Measurements from ENCODE around the gene SAYSD1.
"Not testable (repeated sequence)": the region's sequence is repeated elsewhere in the genome, so short reads cannot be mapped to it uniquely, and the experiment has no call there.

The SAYSD1 gene

DNA sequence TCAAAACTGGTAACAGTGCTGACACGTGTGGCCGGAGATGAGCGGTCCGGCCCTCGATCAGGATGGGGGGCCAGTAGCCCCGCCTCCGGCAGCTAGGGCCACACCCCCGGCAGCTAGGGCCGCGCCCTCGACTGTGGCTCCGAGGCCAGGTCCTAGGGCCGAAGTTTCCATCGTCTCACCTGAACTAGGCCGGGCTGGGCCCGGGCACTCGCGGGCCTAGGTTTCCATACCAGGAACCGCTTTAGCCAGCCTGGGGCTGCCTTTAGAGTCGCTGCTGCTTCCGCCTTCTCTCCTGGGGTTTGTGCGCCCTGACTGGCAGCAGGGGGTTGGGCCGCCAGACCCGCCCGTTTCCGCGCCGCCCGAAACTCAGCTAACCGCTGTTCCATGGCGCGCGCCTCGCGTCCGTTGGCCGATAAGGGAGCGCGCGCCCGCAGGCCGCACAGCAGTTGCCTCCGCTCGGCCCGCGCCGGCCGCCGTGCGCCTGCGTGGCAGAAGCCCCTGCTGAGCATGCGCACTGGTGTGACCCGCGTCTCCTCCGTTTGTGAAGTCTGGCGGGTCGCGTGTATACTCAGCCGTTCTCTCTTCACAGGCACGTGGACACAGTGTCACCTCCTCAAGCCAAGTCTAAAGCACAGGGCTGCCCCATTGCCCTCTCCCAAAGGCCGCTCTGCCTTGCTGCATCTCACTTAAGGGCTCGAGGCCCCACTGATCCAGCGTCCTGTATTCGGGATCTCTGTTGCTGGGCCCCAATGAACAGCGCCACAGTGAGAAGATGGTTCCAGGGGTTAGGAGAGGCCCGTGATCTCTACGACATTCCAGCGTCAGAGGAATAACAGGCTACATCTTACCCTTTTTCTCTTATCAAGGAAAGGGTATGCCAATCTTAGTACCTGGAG is at the start of gene SAYSD1:
SAYSD1 (minus strand) TSS at position 483 of the 896 bp plus-strand sequence; CDS start at position 386, 97 bp downstream.
- peak; percentile 87 to 92 for DNase-seq (ENCODE audit: low read depth in 1 of 2, low spot score in 1 of 2)

GRCh38 chr6:39157511-39157910 is 42.5 kb upstream of the SAYSD1 start:
- DNase-seq (ENCODE audit: low read depth in 1 of 2, low spot score in 1 of 2), result no peak

GRCh38 chr6:39156801-39157200 is 41.8 kb upstream of the SAYSD1 start:
- no peak for DNase-seq (ENCODE audit: low read depth in 1 of 2, low spot score in 1 of 2)

DNA sequence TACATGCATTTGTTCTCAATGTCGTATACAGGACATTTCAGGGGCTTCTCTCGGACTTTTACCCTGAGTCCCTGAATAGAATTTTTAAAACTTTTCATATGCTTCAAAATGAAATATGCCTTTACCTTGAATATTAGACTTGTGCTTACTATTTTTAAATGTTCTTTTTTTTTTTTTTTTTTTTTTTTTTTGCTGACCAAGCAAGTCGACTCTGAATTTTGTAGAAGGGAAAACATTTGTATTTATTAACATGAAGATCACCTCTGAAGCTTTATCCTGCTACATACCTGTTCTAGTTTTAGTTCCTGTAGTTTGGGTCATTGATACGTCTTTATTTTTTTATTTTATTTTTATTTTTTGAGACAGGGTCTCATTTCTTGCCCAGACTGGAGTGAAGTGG is 39.7 kb upstream of the SAYSD1 start:
- no peak for DNase-seq (ENCODE audit: low read depth in 1 of 2, low spot score in 1 of 2)

GRCh38 chr6:39153766-39154397 is 38.9 kb upstream of the SAYSD1 start:
- peak in 1 of 2 donors; percentile 15 for DNase-seq (ENCODE audit: low read depth in 1 of 2, low spot score in 1 of 2)

DNA sequence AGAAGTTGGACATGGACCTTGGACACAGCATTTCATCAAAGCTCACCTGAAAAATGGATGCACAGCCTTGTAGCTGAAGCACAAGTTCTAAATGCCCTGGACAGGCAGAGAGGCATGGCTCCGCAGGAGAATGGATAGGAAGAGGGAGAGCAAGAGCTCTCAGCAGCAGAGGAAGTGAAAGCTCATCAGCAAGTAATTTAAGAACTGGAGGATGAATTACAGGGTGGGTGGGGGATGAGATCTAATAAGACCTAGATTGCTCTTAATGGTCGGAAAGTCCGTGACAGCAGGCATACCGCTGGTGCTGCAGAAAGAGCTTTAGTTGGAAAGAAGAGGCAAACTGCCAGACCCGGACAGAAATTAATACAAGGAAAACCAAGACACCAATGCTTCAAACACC is 37.3 kb upstream of the SAYSD1 start:
- DNase-seq (ENCODE audit: low read depth in 1 of 2, low spot score in 1 of 2), result no peak

DNA sequence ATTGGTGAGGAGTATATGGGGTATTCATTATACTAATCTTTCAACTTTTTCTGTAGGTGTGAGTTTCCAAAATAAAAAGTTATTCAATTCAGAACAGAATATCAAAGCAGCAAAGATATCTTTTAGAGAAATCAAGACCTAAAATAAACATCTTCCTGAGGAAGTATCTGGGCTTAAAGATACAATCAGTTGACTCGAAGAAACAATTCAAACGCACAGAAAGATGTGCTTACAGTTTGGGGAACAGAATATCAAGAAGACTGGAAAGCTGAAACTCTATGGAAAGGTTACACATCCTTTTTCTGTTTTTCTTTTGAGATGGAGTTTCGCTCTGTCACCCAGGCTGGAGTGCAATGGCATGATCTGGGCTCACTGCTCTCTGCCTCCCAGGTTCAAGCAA is 36.2 kb upstream of the SAYSD1 start:
- no peak for DNase-seq (ENCODE audit: low read depth in 1 of 2, low spot score in 1 of 2)

GRCh38 chr6:39144481-39145173 is 29.6 kb upstream of the SAYSD1 start:
- no peak for DNase-seq (ENCODE audit: low read depth in 1 of 2, low spot score in 1 of 2)

- no peak for DNase-seq (ENCODE audit: low read depth in 1 of 2, low spot score in 1 of 2)
These were observed 28.4 kb upstream of the SAYSD1 start for GRCh38 chr6:39143238-39143930.

DNA sequence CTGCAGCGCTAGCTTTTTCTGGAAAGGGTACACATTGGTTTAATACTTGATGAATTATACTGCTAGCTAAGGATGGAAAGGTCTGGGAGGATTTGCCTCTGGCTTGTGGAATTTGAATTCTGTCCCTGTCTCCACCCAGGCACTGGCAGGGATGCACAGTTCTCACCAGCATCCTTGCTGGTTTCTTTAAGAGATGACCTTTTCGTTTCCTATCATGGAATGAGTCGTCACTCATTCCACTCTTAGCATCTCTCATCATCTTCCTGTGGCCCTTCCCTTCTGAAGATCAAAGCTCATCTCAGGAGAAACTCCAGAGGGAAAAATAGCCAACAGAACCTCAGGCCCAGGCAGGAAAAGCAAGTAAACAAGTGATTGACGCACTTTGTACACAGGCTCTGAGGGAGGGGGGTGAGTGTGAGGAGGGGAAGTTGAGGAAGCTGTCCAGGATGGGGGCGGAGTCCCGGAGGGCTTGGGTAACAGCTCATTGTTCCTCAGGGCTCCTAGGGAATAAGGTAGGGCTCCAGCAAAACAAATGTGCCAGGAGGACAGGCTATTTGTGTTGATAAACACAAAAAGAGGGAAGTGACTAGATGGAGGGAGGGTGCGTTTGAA is 25.7 kb upstream of the SAYSD1 start:
- DNase-seq (ENCODE audit: low read depth in 1 of 2, low spot score in 1 of 2), result no peak

- no peak for DNase-seq (ENCODE audit: low read depth in 1 of 2, low spot score in 1 of 2)
These were observed 22.3 kb upstream of the SAYSD1 start for GRCh38 chr6:39137245-39137644.

- DNase-seq (ENCODE audit: low read depth in 1 of 2, low spot score in 1 of 2), result not testable (repeated sequence)
These were observed 21.2 kb upstream of the SAYSD1 start for GRCh38 chr6:39136207-39136606.

GRCh38 chr6:39134761-39135160 is 19.8 kb upstream of the SAYSD1 start:
- DNase-seq (ENCODE audit: low read depth in 1 of 2, low spot score in 1 of 2), result not testable (repeated sequence)

GRCh38 chr6:39130691-39131090 is 15.7 kb upstream of the SAYSD1 start:
- no peak for DNase-seq (ENCODE audit: low read depth in 1 of 2, low spot score in 1 of 2)

DNA sequence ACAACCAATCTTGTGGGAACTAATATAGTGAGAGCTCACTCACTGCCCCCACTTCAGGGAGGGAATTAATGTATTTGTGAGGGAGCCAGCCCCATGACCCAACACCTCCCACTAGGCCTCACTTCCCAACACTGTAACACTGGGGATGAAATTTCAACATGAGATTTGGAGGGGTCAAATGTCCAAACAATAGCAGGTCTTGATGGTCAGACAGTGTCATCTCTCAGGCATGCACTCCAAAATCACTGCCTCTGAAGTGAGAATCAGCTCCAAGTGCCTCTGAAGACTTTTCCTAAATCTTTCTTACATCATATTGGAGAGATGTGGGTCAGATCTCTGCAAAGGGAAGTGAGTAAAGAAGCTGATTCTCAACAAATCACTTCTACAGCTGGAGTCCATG is 13.8 kb upstream of the SAYSD1 start:
- no peak for DNase-seq (ENCODE audit: low read depth in 1 of 2, low spot score in 1 of 2)

GRCh38 chr6:39128106-39128505 is 13.1 kb upstream of the SAYSD1 start:
- DNase-seq (ENCODE audit: low read depth in 1 of 2, low spot score in 1 of 2), result no peak

DNA sequence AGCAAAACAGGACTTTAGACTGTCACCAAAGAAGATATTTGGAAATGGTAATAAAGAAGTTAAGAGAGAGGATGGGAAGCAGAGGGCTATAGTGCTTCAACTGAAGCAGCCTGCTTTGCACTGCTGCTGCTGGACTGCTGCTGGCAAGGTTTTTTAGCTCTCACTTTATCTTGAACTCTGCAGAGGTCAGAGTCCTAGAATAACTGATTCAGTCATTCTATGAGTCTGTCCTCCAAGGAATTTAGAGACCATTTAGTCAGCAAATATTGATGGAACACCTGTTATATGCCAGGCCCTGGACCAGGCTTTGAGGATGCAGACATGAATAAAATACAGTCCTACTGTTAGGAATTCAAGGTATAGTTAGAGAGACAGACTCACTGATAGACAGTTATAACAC is 9.1 kb upstream of the SAYSD1 start:
- DNase-seq (ENCODE audit: low read depth in 1 of 2, low spot score in 1 of 2), result no peak

DNA sequence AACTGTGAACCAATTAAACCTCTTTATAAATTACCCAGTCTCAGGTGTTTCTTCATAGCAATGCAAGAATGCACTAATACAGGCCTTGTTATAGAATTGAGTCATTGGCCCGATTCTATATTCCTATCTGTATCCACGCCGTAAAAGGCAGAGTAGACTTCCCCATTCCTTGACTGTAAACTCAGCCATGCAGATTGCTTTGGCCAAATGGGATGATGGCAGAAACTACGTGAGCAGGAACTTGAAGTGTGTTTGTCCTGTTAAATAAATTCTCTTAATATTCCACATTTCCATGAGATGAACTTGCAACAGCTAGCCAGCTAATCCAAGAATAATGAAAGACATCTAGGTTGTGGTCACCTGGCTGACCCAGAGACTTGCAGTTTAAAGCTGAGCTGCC is 3.9 kb upstream of the SAYSD1 start:
- no peak for DNase-seq (ENCODE audit: low read depth in 1 of 2, low spot score in 1 of 2)

DNA sequence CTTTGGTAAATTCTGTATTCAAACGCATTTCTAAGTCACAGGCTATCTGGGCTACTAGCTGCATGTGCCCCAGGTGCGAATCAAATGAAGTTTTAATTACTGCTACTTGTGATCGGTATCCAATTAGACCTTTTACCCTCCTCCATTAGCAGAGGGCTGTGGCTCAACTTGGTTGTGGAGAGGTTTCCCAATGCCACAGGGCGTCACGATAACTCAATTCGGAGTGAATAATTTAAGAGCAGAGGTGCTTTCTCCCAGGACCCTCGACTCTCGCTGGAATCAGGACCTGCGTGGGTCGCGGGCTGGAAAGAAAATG is 640 bp downstream of the SAYSD1 start:
- DNase-seq (ENCODE audit: low read depth in 1 of 2, low spot score in 1 of 2), result no peak

DNA sequence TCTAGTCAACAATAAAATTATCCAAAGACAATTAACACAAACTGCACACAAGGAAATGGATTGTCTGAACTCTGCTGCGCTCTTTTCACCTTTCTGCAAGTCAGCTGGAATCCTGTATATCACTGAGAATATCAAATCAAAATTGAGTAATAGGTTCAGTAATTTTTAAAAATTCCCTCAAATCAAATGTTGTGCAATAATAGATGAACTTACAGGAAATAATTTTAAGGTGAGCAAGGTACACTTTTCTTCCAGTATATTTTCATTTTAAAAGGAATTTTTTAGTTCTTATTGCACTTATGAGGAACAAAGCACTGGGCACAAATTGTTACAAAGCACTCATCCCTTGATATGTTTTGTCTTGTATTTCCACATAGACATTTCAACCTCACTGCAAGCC is 1.2 kb downstream of the SAYSD1 start:
- DNase-seq (ENCODE audit: low read depth in 1 of 2, low spot score in 1 of 2), result no peak

DNA sequence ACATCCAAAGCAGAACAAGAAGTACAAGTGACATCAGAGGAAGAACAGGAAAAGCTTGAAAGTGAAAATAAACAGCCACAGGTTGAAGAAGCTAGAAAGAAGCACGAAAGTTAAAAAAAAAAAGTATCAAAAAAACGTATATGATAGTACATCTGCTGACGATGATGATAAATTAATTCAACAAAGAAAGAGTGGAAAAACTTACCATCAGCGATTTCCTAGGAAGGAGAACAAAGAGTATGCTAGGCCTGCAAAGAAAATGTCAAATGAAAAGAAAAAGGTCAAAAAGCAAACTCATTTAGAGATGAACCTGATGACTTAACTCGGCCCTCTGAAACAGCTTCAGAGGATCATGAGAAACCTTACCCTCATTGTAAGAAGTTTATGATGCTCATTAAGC is 3.7 kb downstream of the SAYSD1 start:
- DNase-seq (ENCODE audit: low read depth in 1 of 2, low spot score in 1 of 2), result peak in 1 of 2 donors; percentile 10
